Left colon (tissue), 2 donors: ENCODE measurements around the gene RASSF4. TPM values are rescaled to one million over a fixed set of nuclear protein-coding genes. Genes with fewer than 3 reads are reported as not detected.

Experiments
- ATAC-seq: fragments of 200-7000 bp; cut with Tn5 transposase; one replicate; pipeline ENCODE4 v1.9.1; 2020; ENCODE audit warnings: mild to moderate bottlenecking, moderate library complexity
- DNase-seq, 2 donors: peaks; one replicate each; pipeline ENCODE4 v3.0.0-alpha.2; 2020
- intact Hi-C, 2 donors: fragments of 100-400 bp; cut with DNase I in 1 of 2; cut with micrococcal nuclease in 1 of 2; formaldehyde crosslinking; loops; one replicate each; pipeline versions ENCODE4 v1.11.2 to v1.14.0; 2022; cut with DNase I, micrococcal nuclease
- total RNA-seq, 2 donors: library from RNA; stranded (reverse); fragmentation: NEBNext Ultra II Directional; extraction: Animal tissue kit (Norgen Biotek cat#: 25700); gene quantifications; one replicate each; pipeline ENCODE4 v1.2.1, GENCODE V29; 2021
- donor health status: DM: no; HTN: no; CAD: no.
- donor health status: DM: yes; HTN: yes; CAD: no.

The RASSF4 gene
- total RNA-seq, 2 donors from 2014 or later = 29.4 to 44.7 TPM

DNA sequence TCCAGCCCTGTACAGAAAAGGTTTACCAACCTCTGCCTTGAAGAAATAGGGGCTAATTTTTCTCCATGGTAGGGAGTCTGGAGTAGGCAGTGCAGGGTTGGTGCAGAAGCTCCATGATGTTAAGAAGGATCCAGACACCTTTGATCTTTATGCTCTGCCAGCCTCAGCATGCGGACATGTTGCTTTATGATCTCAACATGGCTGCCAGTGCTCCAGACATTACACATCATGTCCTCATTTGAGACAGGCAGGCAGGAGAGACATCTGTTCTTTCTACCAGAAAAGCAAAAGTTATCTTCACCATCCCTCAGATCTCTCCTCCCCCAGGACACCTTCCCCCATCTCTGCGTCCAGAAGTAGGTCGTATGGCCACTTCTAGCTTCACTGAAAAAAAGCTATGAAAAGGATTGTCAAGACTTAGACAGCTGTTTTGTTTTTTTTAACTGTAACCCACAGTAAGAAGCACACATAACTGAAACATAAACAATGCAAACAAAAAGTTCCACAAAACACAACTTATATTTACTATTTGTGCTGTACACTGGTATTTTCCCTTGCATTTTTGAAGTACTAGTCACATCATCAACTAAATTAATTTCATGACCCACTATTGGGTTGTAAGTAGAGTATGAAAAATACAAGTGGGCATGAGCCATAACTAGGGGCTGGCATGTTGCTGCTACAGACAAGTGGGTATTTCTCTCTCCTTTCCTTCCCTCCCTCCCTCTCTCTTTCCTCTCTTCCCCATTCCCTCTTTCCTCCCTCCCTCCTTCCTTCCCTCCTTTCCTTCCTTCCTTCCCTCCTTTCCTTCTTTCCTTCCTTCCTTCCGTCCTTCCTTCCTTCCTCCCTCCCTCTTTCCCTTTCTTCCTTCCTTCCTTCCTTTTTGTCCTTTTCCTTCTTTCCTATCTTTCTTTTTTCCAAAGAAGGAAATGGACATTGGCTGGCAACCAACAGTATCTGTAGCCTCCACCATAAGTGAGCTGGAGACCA lies 2.6 kb upstream of the RASSF4 start:
- intact Hi-C loops = no loop called here
- DNase-seq (no peak), ATAC-seq (no peak)

DNA sequence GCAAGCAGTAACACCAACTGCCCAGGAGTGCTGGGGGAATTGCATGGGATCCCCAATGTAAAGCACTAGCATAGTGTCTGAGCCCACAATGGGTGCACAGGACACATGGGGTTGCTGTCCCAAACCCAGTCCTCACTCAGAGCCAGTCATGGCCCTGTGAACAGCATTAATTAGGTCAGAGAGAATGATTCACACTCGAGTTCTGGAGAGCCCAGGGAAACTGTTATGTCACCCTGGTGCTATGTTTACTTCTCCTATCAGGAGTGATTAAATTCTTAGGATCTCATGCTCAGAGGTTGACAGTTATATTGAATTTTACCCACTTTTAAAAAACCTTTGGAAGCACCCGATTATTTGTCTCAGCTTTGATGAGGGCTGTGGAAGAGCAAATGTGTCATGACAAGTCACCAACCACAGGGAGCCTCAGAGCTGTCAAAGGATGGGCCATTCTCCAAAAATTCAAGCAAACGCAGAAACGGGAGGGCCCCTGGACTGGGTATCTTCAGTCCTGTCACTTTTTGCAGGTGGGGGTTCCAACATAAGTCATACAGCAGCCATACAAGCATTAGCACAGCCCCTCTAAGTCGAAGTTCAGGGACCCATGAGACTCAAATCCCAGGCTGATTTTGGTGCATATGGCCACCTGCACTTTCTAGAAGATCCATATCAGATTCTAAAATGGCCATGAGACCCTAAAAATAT lies 1.3 kb upstream of the RASSF4 start:
- no peak for ATAC-seq
- intact Hi-C loops = no loop called here
- no peak for DNase-seq

DNA sequence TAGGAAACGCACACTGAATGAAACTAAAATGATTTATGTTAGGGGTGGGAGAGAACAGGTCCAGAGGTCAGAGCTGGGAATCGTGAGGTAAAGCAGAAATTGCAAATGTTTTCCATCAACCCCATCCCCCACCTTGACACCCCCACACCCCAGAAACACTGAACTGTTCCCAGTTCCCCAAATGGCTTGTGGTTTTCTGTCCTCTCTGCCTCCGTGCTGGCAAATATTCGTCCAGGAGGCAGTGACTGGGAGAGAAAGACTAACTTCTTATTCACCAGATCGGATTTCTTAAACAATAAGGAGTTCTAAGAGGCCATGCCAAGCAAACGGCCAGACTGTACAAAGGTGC lies 730 bp upstream of the RASSF4 start:
- intact Hi-C loops = no loop called here
- DNase-seq (no peak), ATAC-seq (no peak)

DNA sequence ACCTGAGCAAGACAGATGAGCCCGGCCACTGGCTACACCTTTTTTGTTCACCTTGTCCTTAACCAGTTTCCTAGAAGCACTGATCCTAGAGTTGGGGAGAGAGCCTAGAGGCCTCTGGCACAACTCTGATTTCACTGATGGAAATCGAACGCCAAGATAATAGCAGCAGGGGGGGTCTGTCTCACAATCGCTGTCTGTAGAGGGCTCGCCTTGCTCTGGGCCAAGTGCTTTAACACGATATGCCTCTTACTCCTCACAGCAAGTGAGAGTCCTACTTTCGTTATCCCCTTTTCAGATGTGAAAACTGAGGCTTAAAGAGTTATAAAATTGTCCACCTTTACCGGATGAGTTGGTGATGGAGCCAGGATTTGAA lies 472 bp downstream of the RASSF4 start:
- intact Hi-C loops = no loop called here
- DNase-seq = no peak
- ATAC-seq = peak; percentile 1

DNA sequence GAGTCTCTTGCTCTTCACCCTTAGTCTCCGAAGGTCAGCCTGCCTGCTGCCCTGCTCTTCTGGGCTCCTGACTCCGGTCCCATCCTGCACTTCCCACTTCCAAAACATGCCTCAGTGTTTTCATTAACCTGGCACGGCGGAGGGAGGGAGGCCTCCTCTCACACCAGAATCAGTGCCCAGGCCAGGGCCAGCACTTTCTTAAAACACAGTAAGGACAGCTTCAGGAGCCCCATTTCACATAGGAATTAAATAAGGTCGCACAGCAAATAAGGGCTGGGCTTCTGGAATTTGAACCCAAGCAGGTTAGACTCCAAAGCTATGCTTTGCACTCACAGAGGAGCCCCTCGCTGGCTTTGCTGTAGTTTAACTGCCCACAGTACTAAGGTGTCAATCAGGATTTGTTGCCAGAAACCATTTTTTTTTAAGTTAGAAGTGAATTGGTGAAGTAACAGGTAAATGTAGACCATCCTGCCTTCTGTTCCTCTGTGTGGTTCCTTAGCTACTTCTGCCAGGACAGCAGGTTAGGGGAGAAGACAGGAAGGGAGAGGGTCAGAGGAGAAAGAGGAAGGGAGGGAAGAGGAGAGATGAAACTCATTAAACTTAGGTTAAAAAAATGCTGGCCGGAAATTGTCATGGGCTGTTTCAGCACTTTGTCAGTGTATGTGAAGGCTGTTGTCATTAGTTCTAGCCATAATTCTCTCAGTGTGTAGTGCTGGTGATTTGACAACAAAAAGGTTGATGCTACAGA lies 1.1 kb downstream of the RASSF4 start:
- ATAC-seq (no peak), DNase-seq (no peak)
- intact Hi-C loops = no loop called here

DNA sequence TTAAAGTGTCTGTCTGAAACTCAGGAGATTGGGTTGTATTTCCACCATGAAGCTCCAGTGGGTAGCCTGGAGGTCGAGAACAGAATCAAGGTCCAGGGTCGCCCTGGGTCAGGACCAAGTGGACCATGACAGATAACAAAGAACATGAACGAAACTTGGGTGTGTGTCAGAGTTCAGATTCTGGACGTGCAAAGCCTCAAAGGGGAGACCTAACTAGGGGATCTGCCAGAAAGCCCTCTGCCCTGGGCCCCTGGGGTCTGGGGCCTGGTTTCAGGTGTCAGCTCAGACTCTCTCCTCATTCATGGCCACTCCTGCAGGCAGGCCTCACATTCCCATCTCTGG lies 1.6 kb downstream of the RASSF4 start:
- intact Hi-C loops = no loop called here
- ATAC-seq (no peak), DNase-seq (no peak)

DNA sequence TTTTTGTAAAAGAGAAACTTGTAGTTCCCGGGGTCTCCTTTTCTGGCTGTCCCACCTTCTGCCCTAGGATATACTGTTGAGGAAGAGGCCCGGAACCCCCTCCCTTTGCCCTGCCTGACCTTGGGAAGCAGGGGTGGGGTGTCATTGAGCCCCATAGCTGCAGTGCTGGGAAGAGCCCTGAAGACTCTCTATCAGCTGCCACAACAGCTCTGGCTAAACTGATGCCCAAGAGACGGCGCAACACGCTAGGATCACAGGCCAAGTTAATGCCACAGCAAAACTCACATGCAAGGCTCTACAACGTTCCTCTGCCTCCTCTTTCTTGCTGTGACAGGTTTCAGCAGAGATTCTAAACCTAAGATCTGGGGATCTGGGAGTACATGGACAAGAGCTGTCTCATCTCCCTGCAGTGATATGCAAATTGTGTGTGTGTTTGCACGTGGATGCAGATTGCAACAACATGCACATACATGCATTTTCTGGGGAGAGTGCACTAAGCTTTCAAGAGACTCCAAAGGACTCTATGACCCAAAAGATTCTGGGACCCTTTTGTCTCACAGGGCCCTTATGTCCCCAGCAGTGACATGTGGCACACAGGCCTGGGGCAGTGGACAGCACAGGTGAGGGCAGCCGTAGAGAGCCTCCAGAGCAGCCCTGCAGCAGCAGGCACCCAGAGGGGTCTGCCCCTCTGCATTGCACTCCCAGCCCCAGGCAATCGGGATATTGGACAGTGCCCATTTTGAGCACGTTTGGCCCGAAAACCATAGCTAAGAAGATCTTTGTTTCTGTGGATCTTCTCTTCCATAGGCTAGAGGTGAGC lies 2.5 kb downstream of the RASSF4 start:
- ATAC-seq (no peak), DNase-seq (no peak)
- intact Hi-C loops = no loop called here

DNA sequence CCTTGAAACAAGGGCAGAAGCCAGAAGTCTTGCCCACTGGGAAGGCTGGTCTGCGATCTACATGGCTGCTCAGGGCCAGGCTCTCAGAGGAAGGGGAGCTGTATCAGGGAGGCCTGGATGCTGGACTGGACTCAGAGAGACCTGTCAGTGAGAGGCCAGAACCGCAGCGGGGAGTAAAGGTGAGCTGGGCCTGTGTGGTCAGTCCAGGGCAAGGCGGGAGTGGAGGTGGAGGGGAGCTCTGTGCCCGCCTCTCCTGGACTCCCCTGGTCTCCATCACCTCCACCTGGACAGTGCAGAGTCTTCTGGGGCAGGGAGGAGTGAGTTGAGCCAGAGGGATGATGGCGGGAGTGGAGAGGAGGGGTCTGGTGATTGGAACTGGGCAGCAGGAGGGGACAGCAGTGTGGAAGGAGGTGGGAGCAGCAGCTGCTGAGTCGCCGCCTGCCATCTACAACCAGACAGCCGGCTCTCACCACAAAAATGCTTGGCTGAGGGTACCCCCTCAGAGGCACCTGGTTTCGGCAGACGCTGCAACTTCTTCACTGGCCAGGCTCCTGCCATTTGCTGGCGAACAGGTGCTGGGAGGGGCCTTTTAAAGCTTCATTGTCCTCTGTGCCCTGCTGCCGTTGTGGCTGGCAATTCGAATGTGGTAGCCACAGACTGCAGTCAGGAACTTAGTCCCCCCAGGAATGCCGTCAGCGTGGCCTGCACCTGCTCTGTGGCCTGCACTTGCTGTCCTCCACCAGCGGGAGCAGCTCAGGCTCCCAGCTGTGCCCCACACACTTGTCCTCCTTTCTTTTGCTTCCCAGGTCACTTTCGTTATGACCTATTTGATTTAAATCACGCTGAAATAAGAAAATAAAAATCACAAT lies 3.5 kb downstream of the RASSF4 start:
- DNase-seq (peak in 1 of 2 donors; percentile 62), ATAC-seq (peak; percentile 16)
- intact Hi-C loops = no loop called here

DNA sequence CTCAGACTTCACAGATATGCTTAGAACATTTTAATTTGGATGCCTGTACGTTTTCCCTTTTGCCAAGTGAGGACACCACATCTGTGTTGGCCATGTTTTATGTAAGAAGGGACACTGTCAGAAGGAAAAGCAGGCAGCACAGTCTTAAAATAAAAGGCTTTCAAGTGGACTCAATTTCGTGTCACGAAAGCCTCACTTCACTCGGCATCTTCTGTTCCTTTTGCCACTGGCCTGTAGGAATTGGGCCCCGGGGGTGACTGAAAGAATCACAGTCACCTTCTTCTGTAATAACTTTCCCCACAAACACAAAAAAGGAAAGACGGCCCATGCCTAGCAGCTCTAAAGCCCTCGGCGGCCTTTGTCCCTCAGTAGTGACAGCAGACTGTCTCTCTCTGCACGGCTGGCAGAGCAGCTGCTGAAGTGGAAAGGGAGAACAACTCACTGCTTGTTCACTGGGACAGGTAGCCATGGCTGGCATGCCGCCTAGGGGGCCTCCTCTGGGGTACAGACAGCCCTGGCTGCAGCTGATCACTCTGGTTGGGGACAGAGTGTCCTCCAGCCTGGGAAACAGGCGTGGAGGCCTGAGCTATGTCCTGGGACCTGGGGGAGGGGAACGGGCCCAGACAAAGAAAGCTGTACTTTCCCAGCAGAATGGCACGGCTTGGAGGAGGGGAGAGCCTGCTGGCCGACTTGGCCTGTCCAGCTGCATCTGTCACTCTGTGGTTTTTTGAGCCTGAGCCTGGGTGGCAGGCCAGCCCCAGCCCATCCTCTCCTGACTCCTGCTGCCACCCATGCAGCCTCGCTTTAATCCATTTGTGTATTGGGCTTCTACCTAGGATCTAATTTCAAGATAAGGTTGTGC lies 4.4 kb downstream of the RASSF4 start:
- ATAC-seq (no peak), DNase-seq (peak; percentile 59 to 65)
- intact Hi-C loops = no loop called here

DNA sequence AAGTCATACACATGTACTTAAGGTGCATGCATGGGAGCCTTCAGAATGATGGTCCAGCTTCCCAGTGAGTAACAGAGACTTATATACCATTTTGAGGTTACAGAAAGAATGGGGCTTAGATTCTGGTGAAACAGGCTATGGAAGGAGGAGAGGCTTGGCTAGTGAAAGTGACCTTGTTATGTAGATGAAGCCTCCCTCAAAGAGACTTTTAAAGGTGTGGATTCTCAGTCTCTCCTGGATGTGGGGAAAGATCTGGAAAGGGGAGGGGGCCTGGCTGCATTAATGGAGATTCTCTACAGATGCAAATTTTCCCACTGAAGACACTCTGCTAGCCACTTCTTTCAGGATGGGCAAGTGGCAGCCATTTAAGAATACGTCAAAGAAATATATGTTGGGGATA lies 5.5 kb downstream of the RASSF4 start:
- intact Hi-C loops = no loop called here
- ATAC-seq (no peak), DNase-seq (no peak)

DNA sequence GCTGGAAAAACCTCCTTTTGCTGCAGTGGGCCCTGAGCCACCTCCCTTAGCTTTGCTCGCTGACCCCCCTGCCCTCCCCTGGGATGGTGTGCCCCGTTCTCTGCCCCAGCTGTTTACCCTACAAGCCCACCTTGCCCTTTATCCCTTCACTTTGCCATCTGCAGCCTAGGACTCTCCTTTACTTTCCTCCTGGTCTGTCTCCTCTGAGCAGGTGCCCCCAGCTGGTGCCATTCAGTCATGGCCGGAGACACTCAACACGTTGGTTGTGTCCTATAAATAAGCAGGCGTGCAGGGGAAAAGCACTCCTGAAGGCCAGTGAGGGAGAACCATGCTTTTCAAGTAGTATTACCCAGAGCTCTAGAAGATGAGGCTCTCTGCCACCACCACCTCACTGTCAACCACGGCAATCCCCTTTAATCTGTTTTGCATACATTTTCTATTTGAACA lies 6.1 kb downstream of the RASSF4 start:
- no peak for ATAC-seq
- intact Hi-C loops = no loop called here
- DNase-seq = no peak

DNA sequence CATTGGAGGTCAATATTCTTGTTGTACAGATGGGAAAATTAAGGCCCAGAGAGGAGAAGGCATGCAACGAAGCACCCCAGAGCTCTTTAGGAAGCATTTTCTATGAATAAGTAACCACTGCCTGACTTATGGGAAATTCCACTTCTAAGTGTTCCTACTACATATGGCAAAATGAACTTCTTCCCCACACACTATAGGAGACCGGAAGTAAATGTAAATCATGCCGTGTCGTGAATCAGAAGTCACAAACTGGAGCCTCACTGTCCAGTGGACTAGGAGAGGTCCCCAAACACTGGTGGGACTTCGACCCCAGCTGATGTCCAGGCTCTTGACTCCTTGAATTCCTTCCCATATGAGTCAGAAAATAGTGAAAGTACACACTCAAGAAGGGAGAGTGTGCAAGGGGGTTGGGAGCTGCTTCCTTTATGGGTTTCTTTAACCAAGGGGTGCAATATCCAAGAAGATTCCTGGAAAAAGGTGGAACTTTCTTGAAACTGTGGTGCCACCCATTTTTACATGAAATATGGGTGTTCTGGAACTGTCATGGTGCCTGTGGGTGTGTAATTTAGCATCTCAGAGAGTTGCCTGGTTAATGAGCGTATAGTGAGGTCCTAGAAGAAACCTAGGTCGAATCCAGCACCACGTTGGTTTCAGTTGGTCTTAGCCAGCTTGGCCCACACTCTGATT lies 6.7 kb downstream of the RASSF4 start:
- ATAC-seq (no peak), DNase-seq (no peak)
- intact Hi-C loops = no loop called here

DNA sequence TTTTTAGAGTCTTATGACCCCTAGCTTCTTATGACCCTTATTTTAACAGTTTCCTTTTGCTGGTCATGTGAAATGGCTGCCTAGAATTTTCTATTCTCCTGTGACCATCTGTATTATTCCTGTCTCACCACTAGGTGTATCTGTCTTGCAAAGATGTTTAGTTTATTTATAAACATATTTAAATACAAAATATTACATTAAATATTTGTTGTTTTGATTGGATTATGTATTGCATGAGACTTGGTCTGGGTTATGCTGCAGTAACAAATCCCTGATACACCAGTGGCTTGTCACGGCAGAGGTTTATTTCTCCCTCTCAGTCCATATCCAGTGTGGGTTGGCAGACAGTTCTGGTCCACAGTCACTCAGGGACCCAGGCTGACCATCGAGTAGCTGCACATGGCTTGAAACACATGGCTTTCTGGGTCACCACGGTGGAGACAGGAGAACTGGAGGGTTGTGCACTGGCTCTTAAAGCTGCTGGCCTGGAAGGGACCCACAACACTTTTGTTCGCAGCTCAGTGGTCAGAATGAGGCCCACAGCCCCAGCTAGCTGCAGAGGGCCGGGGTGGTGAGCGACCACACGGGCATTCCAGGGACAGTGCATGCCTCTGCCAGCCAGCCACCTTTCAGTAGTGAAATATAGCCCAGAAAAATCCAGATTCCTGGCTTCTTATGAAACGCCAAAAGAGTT lies 7.4 kb downstream of the RASSF4 start:
- DNase-seq = no peak
- intact Hi-C loops = no loop called here
- ATAC-seq = no peak

DNA sequence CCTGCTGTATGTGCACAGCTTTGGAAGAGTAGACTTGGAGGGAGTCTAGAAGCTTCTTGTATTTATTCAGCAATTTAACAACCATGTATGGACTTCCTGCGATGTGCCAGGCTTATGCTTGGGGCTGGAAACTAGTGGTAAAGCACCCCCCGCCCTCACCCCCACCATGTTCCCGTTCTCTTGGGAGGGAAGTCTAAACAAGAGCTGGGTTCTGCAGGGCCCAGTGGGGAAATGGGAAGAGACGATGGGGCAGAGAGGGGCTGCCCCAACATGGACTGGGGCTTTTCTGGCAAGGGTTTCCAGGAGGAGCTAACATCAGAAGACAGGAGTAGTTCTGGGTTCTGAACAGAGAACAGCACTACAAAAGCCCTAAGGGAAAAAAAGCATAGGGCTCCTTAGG lies 8.0 kb downstream of the RASSF4 start:
- intact Hi-C loops = no loop called here
- ATAC-seq (no peak), DNase-seq (peak in 1 of 2 donors; percentile 47)

DNA sequence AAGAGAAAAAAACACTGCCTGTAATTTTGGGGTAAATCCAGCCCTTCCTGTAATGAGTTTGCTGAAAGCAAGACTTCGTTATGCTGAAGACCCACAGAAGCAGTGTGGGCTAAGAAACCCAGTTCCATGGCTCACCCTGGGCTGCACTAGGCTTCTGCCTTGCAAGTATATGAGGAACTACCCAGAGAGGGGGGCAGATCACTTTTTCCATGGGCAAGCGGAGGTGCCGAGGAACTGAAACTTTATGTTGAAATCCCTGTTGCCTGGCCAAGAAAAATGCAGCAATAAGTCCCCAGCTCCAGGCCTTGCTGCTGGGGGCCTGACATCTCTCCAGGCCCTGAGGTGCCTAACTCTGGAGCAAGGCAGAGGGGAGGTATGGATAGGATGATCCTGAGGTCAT lies 8.5 kb downstream of the RASSF4 start:
- no peak for ATAC-seq
- no peak for DNase-seq
- intact Hi-C loops = no loop called here
